ENCODE data around the gene HSPA12A.

GRCh38 chr10:116663342-116663741 is 79.0 kb downstream of the HSPA12A start:
- TF ChIP-seq, protein P1, sequence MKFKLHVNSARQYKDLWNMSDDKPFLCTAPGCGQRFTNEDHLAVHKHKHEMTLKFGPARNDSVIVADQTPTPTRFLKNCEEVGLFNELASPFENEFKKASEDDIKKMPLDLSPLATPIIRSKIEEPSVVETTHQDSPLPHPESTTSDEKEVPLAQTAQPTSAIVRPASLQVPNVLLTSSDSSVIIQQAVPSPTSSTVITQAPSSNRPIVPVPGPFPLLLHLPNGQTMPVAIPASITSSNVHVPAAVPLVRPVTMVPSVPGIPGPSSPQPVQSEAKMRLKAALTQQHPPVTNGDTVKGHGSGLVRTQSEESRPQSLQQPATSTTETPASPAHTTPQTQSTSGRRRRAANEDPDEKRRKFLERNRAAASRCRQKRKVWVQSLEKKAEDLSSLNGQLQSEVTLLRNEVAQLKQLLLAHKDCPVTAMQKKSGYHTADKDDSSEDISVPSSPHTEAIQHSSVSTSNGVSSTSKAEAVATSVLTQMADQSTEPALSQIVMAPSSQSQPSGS (tag by site-specific recombination; IDR thresholded peaks at IDR 0.05; ENCODE audit: low read depth) = no peak
- TF ChIP-seq, protein P2, sequence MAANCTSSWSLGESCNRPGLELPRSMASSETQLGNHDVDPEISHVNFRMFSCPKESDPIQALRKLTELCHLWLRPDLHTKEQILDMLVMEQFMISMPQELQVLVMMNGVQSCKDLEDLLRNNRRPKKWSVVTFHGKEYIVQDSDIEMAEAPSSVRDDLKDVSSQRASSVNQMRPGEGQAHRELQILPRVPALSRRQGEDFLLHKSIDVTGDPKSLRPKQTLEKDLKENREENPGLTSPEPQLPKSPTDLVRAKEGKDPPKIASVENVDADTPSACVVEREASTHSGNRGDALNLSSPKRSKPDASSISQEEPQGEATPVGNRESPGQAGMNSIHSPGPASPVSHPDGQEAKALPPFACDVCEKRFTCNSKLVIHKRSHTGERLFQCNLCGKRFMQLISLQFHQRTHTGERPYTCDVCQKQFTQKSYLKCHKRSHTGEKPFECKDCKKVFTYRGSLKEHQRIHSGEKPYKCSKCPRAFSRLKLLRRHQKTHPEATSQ (tag by site-specific recombination; IDR thresholded peaks at IDR 0.05) = no peak
- TF ChIP-seq PRDM1 (tag by site-specific recombination; IDR thresholded peaks at IDR 0.05) (no peak), CTCF (tag by site-specific recombination; IDR thresholded peaks at IDR 0.05) (no peak), ZNF23 (tag by site-specific recombination; IDR thresholded peaks at IDR 0.05; ENCODE audit: borderline replicate concordance) (no peak)

All from HEK293 (cell line).